CD14-positive monocyte (primary cell): ENCODE results near the gene PDLIM5. TPM values are rescaled to one million over a fixed set of nuclear protein-coding genes. Genes with fewer than 3 reads are reported as not detected.

ENCODE experiments used
- DNase-seq, 3 donors: peaks; one replicate each; pipeline ENCODE4 v3.0.0-alpha.2; 2011 to 2022
- H2AFZ ChIP-seq: 2 replicates; pipeline ENCODE4 v1.6.0; 2012; ENCODE audit warnings: mild to moderate bottlenecking, low read depth, low read length, inconsistent platforms; ENCODE audit not compliant: insufficient read depth, poor library complexity, severe bottlenecking
- H3K27ac ChIP-seq, 2 donors: 1 replicate in 1 of 2; 2 replicates in 1 of 2; pipeline ENCODE4 v1.5.1; 2012 to 2013; ENCODE audit warnings: low read length in 2 of 2, control low read depth in 1 of 2, inconsistent platforms in 1 of 2, low read depth in 1 of 2, mild to moderate bottlenecking in 1 of 2
- H3K27me3 ChIP-seq, 2 donors: one replicate each; pipeline versions ENCODE4 v1.6.0 to v1.6.1; 2011 to 2013; ENCODE audit warnings: low read length in 2 of 2; ENCODE audit not compliant: control insufficient read depth in 2 of 2, insufficient read depth in 2 of 2
- H3K36me3 ChIP-seq, 2 donors: replicated peaks in 1 of 2; 1 replicate in 1 of 2; 2 replicates in 1 of 2; pipeline versions ENCODE4 v1.5.1 to v1.6.1; 2012 to 2013; ENCODE audit warnings: low read length in 2 of 2, control low read depth in 1 of 2, inconsistent platforms in 1 of 2, mild to moderate bottlenecking in 1 of 2; ENCODE audit not compliant: insufficient read depth in 2 of 2, control insufficient read depth in 1 of 2
- H3K4me1 ChIP-seq, 2 donors: 1 replicate in 1 of 2; 2 replicates in 1 of 2; pipeline versions ENCODE4 v1.5.1 to v1.6.1; 2012 to 2013; ENCODE audit warnings: low read length in 2 of 2, control low read depth in 1 of 2, inconsistent platforms in 1 of 2, mild to moderate bottlenecking in 1 of 2, moderate library complexity in 1 of 2; ENCODE audit not compliant: insufficient read depth in 2 of 2, control insufficient read depth in 1 of 2
- H3K4me2 ChIP-seq: replicated peaks from 2 replicates; pipeline ENCODE3; 2012; ENCODE audit warnings: low read length, moderate library complexity, mild to moderate bottlenecking; ENCODE audit not compliant: poor library complexity, severe bottlenecking; ENCODE audit errors: extremely low read depth
- H3K4me3 ChIP-seq, 3 experiments: fragments of 200-600 bp in 1 of 3; sonication (generic) in 1 of 3; replicated peaks in 1 of 3; 1 replicate in 2 of 3; 2 replicates in 1 of 3; pipeline ENCODE4 v1.5.1; 2011 to 2013; ENCODE audit warnings: low read length in 3 of 3, mild to moderate bottlenecking in 3 of 3, control low read depth in 2 of 3, low read depth in 2 of 3, inconsistent platforms in 1 of 3, moderate library complexity in 1 of 3
- H3K79me2 ChIP-seq: 2 replicates; pipeline ENCODE4 v1.6.0; 2012; ENCODE audit warnings: mild to moderate bottlenecking, control low read depth, inconsistent platforms, low read length, moderate library complexity; ENCODE audit not compliant: insufficient read depth
- H3K9ac ChIP-seq: 2 replicates; pipeline ENCODE4 v1.6.0; 2017; ENCODE audit warnings: low read length, mild to moderate bottlenecking; ENCODE audit not compliant: insufficient read depth, poor library complexity, severe bottlenecking
- H3K9me3 ChIP-seq, 2 donors: replicated peaks in 1 of 2; 1 replicate in 1 of 2; 2 replicates in 1 of 2; pipeline versions ENCODE4 v1.5.1 to v1.6.1; 2012 to 2013; ENCODE audit warnings: low read length in 2 of 2, control low read depth in 1 of 2; ENCODE audit not compliant: control insufficient read depth in 1 of 2, insufficient read depth in 1 of 2
- H4K20me1 ChIP-seq: 2 replicates; pipeline ENCODE4 v1.6.0; 2012; ENCODE audit warnings: mild to moderate bottlenecking, low read length, control low read depth, moderate library complexity; ENCODE audit not compliant: insufficient read depth
- H3K27ac Mint-ChIP-seq, 7 donors: one replicate each; pipeline ENCODE4 v1.8.0; 2020; ENCODE audit warnings: mild to moderate bottlenecking in 7 of 7, mixed read lengths in 7 of 7, moderate library complexity in 6 of 7, inconsistent platforms in 2 of 7
- H3K27me3 Mint-ChIP-seq, 3 donors: one replicate each; pipeline ENCODE4 v1.8.0; 2021 to 2022; ENCODE audit warnings: low read depth in 3 of 3, mild to moderate bottlenecking in 3 of 3, mixed read lengths in 3 of 3, moderate library complexity in 3 of 3, inconsistent platforms in 1 of 3
- H3K36me3 Mint-ChIP-seq, 2 donors: one replicate each; pipeline ENCODE4 v1.8.0; 2020; ENCODE audit warnings: mixed read lengths in 2 of 2, inconsistent platforms in 1 of 2, mild to moderate bottlenecking in 1 of 2
- H3K4me1 Mint-ChIP-seq: one replicate; pipeline ENCODE4 v1.8.0; 2020; ENCODE audit warnings: mild to moderate bottlenecking, mixed read lengths
- H3K4me3 Mint-ChIP-seq, 2 donors: one replicate each; pipeline ENCODE4 v1.8.0; 2020; ENCODE audit warnings: mild to moderate bottlenecking in 2 of 2, mixed read lengths in 2 of 2, moderate library complexity in 1 of 2
- H3K9me3 Mint-ChIP-seq, 7 donors: one replicate each; pipeline ENCODE4 v1.8.0; 2020 to 2022; ENCODE audit warnings: mixed read lengths in 7 of 7, mild to moderate bottlenecking in 6 of 7, moderate library complexity in 6 of 7, inconsistent platforms in 2 of 7
- WGBS: methylation state at CpG from one replicate; pipeline ENCODE4 v1.1.5; 2013; ENCODE audit warnings: missing lambda C conversion rate; ENCODE audit not compliant: insufficient coverage; 5-methylcytosine and 5-hydroxymethylcytosine counted together
- intact Hi-C, 2 donors: fragments of 100-400 bp; cut with micrococcal nuclease; formaldehyde crosslinking; loops; one replicate each; pipeline versions ENCODE4 v1.15.0 to v1.15.1; 2023
- polyA plus RNA-seq, 3 donors: library from polyadenylated mRNA; depleted of rRNA in 1 of 3; unstranded in 2 of 3; stranded (reverse) in 1 of 3; fragments of 300-500 nt in 2 of 3; fragments of >200 nt in 1 of 3; fragmentation: Illumina TruSeq in 2 of 3; gene quantifications; 1 replicate in 2 of 3; 2 replicates in 1 of 3; pipeline ENCODE4 v1.2.3, GENCODE V29; 2012 to 2021
- TF ChIP-seq, protein P1 (sequence below): fragments of 200-600 bp; IDR thresholded peaks from one replicate; pipeline ENCODE4 v1.8.0; 2022; ENCODE audit warnings: antibody characterized with exemption, mild to moderate bottlenecking

Gene PDLIM5
- polyA plus RNA-seq, 3 donors = 75.3 to 105 (median 80.9) TPM

DNA sequence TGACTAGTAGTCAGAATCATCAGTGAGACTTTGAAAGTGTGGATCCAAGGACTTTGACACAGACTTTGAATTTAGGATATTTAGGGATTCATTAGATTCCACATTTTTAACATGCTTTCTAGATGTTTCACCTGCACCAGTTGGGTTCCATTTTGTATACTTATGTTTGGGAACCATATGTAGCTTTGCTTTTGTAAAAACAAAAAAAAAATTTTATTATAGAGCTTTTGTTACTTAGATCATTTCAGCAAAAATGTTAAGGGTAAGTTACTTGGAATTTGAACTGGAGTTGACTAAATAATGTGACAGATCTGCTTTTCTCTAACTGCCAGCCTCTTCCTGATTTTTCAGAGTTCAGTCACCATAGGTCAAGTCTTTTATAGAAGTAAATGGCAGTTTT lies 14.6 kb downstream of the PDLIM5 start:
- H3K79me2 ChIP-seq = peaks cover 20% of the 10 kb centered on the region
- peaks cover 6 to 17% of the 10 kb centered on the region in 2 donors for H3K36me3 Mint-ChIP-seq
- no peak overlapping the region for H3K9ac ChIP-seq
- H3K27me3 ChIP-seq = no peaks in the 10 kb centered on the region
- H3K36me3 ChIP-seq = no peaks in the 10 kb centered on the region
- H3K9me3 Mint-ChIP-seq = peaks cover 0 to 8% (median 2%) of the 10 kb centered on the region in 7 donors
- peaks cover 0 to 4% of the 10 kb centered on the region in 2 donors for H3K9me3 ChIP-seq
- intact Hi-C loops = no loop called here
- H4K20me1 ChIP-seq = peaks cover 87% of the 10 kb centered on the region
- no peak overlapping the region for H3K4me3 Mint-ChIP-seq
- H3K4me1 Mint-ChIP-seq = peaks cover 2% of the 10 kb centered on the region
- H3K4me3 ChIP-seq = no peak overlapping the region
- peaks cover 0 to 1% (median 0%) of the 10 kb centered on the region in 3 donors for H3K27me3 Mint-ChIP-seq
- no peak for DNase-seq
- H2AFZ ChIP-seq = no peak overlapping the region
- no peak overlapping the region for H3K4me2 ChIP-seq
- no peaks in the 10 kb centered on the region for H3K4me1 ChIP-seq
- TF ChIP-seq, protein P1, sequence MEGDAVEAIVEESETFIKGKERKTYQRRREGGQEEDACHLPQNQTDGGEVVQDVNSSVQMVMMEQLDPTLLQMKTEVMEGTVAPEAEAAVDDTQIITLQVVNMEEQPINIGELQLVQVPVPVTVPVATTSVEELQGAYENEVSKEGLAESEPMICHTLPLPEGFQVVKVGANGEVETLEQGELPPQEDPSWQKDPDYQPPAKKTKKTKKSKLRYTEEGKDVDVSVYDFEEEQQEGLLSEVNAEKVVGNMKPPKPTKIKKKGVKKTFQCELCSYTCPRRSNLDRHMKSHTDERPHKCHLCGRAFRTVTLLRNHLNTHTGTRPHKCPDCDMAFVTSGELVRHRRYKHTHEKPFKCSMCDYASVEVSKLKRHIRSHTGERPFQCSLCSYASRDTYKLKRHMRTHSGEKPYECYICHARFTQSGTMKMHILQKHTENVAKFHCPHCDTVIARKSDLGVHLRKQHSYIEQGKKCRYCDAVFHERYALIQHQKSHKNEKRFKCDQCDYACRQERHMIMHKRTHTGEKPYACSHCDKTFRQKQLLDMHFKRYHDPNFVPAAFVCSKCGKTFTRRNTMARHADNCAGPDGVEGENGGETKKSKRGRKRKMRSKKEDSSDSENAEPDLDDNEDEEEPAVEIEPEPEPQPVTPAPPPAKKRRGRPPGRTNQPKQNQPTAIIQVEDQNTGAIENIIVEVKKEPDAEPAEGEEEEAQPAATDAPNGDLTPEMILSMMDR = no peak
- no peak overlapping the region for H3K27ac ChIP-seq
- no peak overlapping the region for H3K27ac Mint-ChIP-seq

- Mint-ChIP-seq H3K9me3 (peaks cover 0 to 8% (median 2%) of the 10 kb centered on the region in 7 donors), H3K4me1 (peaks cover 2% of the 10 kb centered on the region), H3K36me3 (peaks cover 5 to 12% of the 10 kb centered on the region in 2 donors), H3K4me3 (no peak overlapping the region), H3K27me3 (peaks cover 0 to 1% (median 0%) of the 10 kb centered on the region in 3 donors), H3K27ac (no peak overlapping the region)
- no peak overlapping the region for H2AFZ ChIP-seq
- H4K20me1 ChIP-seq = peaks cover 82% of the 10 kb centered on the region
- intact Hi-C loops = no loop called here
- DNase-seq = no peak
- H3K27ac ChIP-seq = no peak overlapping the region
- H3K9me3 ChIP-seq = peaks cover 0 to 4% of the 10 kb centered on the region in 2 donors
- no peak overlapping the region for H3K4me3 ChIP-seq
- no peaks in the 10 kb centered on the region for H3K36me3 ChIP-seq
- TF ChIP-seq, protein P1 = no peak
- WGBS = no CpG with 5 or more reads among the region's 2 CpGs
- no peak overlapping the region for H3K9ac ChIP-seq
- no peaks in the 10 kb centered on the region for H3K4me1 ChIP-seq
- H3K4me2 ChIP-seq = no peak overlapping the region
- H3K79me2 ChIP-seq = peaks cover 20% of the 10 kb centered on the region
- no peaks in the 10 kb centered on the region for H3K27me3 ChIP-seq
Observed at GRCh38 chr4:94466923-94467322, 15.2 kb downstream of the PDLIM5 start.
